Loucy (cell line): ENCODE data around the gene LRRC45.

Source experiments
- H2AFZ ChIP-seq: fragments of 200-600 bp; sonication (generic); 2 replicates; pipeline ENCODE4 v1.6.0; 2016; ENCODE audit warnings: antibody characterized with exemption, mild to moderate bottlenecking, low read length, moderate library complexity
- H3F3A ChIP-seq: fragments of 200-600 bp; 2 replicates; pipeline ENCODE4 v1.6.0; 2016; ENCODE audit warnings: antibody characterized with exemption, low read depth, mild to moderate bottlenecking
- H3K27me3 ChIP-seq: fragments of 200-600 bp; sonication (generic); 2 replicates; pipeline ENCODE4 v1.6.1; 2014; ENCODE audit warnings: low read length, mild to moderate bottlenecking; ENCODE audit not compliant: insufficient read depth, poor library complexity, severe bottlenecking
- H3K36me3 ChIP-seq: fragments of 200-600 bp; sonication (generic); 2 replicates; pipeline ENCODE4 v1.6.1; 2016; ENCODE audit warnings: low read length; ENCODE audit not compliant: insufficient read depth
- H3K4me1 ChIP-seq: fragments of 200-600 bp; sonication (generic); 2 replicates; pipeline ENCODE4 v1.5.1; 2014; ENCODE audit warnings: low read length, mild to moderate bottlenecking; ENCODE audit not compliant: insufficient read depth, poor library complexity, severe bottlenecking
- H3K4me2 ChIP-seq: fragments of 200-600 bp; sonication (generic); 2 replicates; pipeline ENCODE4 v1.6.0; 2014; ENCODE audit warnings: antibody characterized with exemption, low read length, low read depth, mild to moderate bottlenecking; ENCODE audit not compliant: poor library complexity, severe bottlenecking
- H3K4me3 ChIP-seq: fragments of 200-600 bp; sonication (generic); 2 replicates; pipeline ENCODE4 v1.5.1; 2014; ENCODE audit warnings: low read length, mild to moderate bottlenecking, mixed read lengths; ENCODE audit not compliant: poor library complexity, severe bottlenecking
- H3K79me2 ChIP-seq: fragments of 200-600 bp; sonication (generic); 2 replicates; pipeline ENCODE4 v1.6.1; 2014; ENCODE audit warnings: low read length; ENCODE audit not compliant: insufficient read depth
- H3K9ac ChIP-seq: fragments of 200-600 bp; sonication (generic); 2 replicates; pipeline ENCODE4 v1.6.0; 2014; ENCODE audit warnings: mild to moderate bottlenecking, low read depth, low read length, moderate library complexity; ENCODE audit not compliant: poor library complexity, severe bottlenecking
- H3K9me2 ChIP-seq: fragments of 200-600 bp; sonication (generic); replicated peaks from 2 replicates; pipeline ENCODE4 v1.6.1; 2016; ENCODE audit warnings: low read depth, low read length, mixed read lengths
- H3K9me3 ChIP-seq: fragments of 200-600 bp; sonication (generic); 2 replicates; pipeline ENCODE4 v1.6.1; 2014; ENCODE audit warnings: mild to moderate bottlenecking, antibody characterized with exemption, low read length, low read depth; ENCODE audit not compliant: insufficient read depth
- H4K20me1 ChIP-seq: fragments of 200-600 bp; sonication (generic); 2 replicates; pipeline ENCODE4 v1.6.0; 2014; ENCODE audit warnings: antibody characterized with exemption, low read length, mild to moderate bottlenecking; ENCODE audit not compliant: insufficient read depth, poor library complexity, severe bottlenecking
- CTCF ChIP-seq: fragments of 200-600 bp; sonication (generic); conservative IDR thresholded peaks from 2 replicates; pipeline ENCODE4 v1.5.1; 2014; ENCODE audit warnings: mild to moderate bottlenecking, antibody characterized with exemption, low read length
- EZH2phosphoT487 ChIP-seq: fragments of 200-600 bp; IDR thresholded peaks from 2 replicates; pipeline ENCODE4 v1.6.1; 2018; ENCODE audit warnings: antibody characterized with exemption, mild to moderate bottlenecking, moderate library complexity, borderline replicate concordance

Gene LRRC45

GRCh38 chr17:81995463-81996231 lies 27.5 kb upstream of the LRRC45 start:
- H3K27me3 ChIP-seq, result no peaks in the 10 kb centered on the region
- H3K4me3 ChIP-seq, result no peak overlapping the region
- H3K9me2 ChIP-seq, result no peaks in the 10 kb centered on the region
- H3K9me3 ChIP-seq, result no peaks in the 10 kb centered on the region
- no peak overlapping the region for H2AFZ ChIP-seq
- H3K79me2 ChIP-seq, result no peaks in the 10 kb centered on the region
- H3F3A ChIP-seq, result no peaks in the 10 kb centered on the region
- no peak overlapping the region for H3K9ac ChIP-seq
- no peak for TF ChIP-seq EZH2phosphoT487
- TF ChIP-seq CTCF, result no peak
- H3K4me2 ChIP-seq, result no peak overlapping the region
- H3K36me3 ChIP-seq, result no peaks in the 10 kb centered on the region
- no peaks in the 10 kb centered on the region for H4K20me1 ChIP-seq
- H3K4me1 ChIP-seq, result no peaks in the 10 kb centered on the region

GRCh38 chr17:81996232-81996756 lies 26.8 kb upstream of the LRRC45 start:
- no peaks in the 10 kb centered on the region for H3K4me1 ChIP-seq

GRCh38 chr17:81996757-81997441 lies 26.2 kb upstream of the LRRC45 start:
- no peak overlapping the region for H3K4me3 ChIP-seq
- H3K9me3 ChIP-seq, result no peaks in the 10 kb centered on the region
- H3K36me3 ChIP-seq, result no peaks in the 10 kb centered on the region
- H4K20me1 ChIP-seq, result no peaks in the 10 kb centered on the region
- H3K4me1 ChIP-seq, result no peaks in the 10 kb centered on the region
- H3K9ac ChIP-seq, result no peak overlapping the region
- no peaks in the 10 kb centered on the region for H3K27me3 ChIP-seq
- no peaks in the 10 kb centered on the region for H3K9me2 ChIP-seq
- H3F3A ChIP-seq, result no peaks in the 10 kb centered on the region
- no peaks in the 10 kb centered on the region for H3K79me2 ChIP-seq
- H2AFZ ChIP-seq, result no peak overlapping the region
- H3K4me2 ChIP-seq, result no peak overlapping the region
- TF ChIP-seq EZH2phosphoT487 (no peak), CTCF (no peak)

More at GRCh38 chr17:81996232-81996756, 26.8 kb upstream of the LRRC45 start:
- no peak for TF ChIP-seq CTCF
- no peak for TF ChIP-seq EZH2phosphoT487
- no peak overlapping the region for H3K4me2 ChIP-seq
- H3K4me3 ChIP-seq, result no peak overlapping the region
- H2AFZ ChIP-seq, result no peak overlapping the region
- H3F3A ChIP-seq, result no peaks in the 10 kb centered on the region
- H3K9me2 ChIP-seq, result no peaks in the 10 kb centered on the region
- H3K79me2 ChIP-seq, result no peaks in the 10 kb centered on the region
- no peaks in the 10 kb centered on the region for H3K9me3 ChIP-seq
- H3K36me3 ChIP-seq, result no peaks in the 10 kb centered on the region
- H3K9ac ChIP-seq, result no peak overlapping the region
- no peaks in the 10 kb centered on the region for H4K20me1 ChIP-seq
- no peaks in the 10 kb centered on the region for H3K27me3 ChIP-seq
